Measurements from ENCODE around the gene FAM3B.
"Not testable (repeated sequence)": the region's sequence is repeated elsewhere in the genome, so short reads cannot be mapped to it uniquely, and the experiment has no call there.

The FAM3B gene

DNA sequence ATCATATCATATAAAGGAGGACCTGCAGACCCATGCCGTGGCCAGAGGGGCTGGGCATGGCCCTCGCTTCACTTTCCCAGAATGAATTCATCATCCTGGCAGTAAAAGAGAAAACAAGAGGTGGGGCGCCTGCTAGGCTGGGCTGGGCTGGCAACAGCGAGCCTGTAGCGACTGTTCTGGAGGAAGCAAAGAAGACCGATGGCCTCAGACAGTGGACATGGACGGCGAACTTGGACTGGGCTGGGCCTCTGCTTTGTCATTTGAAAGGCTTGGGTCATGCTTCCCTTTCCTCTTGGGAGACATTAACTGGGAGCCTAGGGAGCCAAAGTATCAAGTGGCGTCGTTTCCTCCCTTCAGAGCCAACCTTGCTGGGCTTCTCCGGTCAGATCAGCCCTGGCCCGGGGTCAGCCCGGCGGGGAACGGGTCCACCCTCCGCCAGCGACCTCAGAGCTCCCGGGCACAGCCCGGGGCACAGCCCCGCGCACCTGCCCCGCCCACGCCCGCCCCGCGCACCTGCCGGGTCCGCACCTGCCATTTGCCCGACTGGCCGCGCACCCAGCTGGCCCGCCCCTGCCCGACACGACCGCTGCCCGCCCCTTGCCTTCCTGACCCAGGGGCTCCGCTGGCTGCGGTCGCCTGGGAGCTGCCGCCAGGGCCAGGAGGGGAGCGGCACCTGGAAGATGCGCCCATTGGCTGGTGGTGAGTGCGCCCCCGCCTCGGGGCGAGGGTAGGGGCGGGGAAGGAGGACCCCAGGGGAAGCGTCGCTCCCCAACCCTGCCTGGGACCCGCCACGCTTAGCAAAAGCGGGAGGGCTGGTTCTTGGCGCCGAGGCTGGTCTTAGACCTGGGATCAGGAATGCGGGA is at the start of gene FAM3B:
TSS of gene FAM3B (plus strand) at position 602 of the 863 bp plus-strand sequence. CDS start at position 681, 79 bp downstream.
- FAIRE-seq, result no peak
- DNase-seq (ENCODE audit: insufficient read length, low spot score), result no peak

GRCh38 chr21:41267346-41267745 is 49.3 kb upstream of the FAM3B start:
- FAIRE-seq, result no peak
- DNase-seq (ENCODE audit: insufficient read length, low spot score), result no peak

GRCh38 chr21:41269535-41269934 is 47.1 kb upstream of the FAM3B start:
- no peak for DNase-seq (ENCODE audit: insufficient read length, low spot score)

DNA sequence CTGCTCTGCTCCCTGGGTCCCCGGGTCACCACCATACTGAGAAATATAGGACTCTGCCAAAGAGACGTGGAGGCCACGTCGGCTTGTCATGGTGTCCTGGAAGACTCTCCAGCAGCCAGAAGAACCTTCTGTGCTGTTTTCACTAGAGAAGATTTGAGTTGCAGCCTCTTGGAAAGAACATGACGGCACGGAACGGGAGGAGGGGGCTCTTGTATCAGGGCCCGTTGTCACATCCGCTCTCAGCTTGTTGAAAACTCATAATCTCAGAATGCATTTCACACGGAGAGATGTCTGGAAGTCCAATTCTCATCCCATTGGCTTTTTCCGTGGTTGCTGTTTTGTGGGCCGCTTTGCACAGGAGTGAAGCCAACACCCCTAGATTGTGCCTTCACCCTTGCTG is 39.4 kb upstream of the FAM3B start:
- DNase-seq (ENCODE audit: insufficient read length, low spot score) (no peak), FAIRE-seq (no peak)

More at GRCh38 chr21:41269535-41269934, 47.1 kb upstream of the FAM3B start:
- FAIRE-seq, result no peak

GRCh38 chr21:41277846-41278245 is 38.8 kb upstream of the FAM3B start:
- no peak for FAIRE-seq

GRCh38 chr21:41280115-41280919 is 36.3 kb upstream of the FAM3B start:
- DNase-seq (ENCODE audit: insufficient read length, low spot score) (no peak), FAIRE-seq (no peak)

More at GRCh38 chr21:41277846-41278245, 38.8 kb upstream of the FAM3B start:
- DNase-seq (ENCODE audit: insufficient read length, low spot score), result no peak

DNA sequence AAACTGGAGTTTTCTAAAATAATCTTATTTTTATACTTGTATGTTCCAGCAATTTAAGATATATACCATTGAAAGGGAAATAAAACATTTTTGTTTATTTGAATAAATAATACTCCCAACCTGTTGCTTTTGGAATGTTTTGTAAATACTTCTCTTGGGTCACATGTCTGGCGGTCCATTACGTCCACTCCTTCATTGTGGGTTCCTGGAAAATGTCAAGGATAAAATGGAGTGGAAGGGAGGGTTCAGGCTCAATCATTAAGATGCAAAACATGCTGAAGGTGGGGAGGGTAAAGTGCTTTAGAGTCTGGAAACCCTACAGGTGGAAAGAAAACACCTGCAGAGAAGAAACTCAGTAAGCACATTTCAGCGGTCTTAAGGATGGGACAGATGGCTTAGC is 34.2 kb upstream of the FAM3B start:
- DNase-seq (ENCODE audit: insufficient read length, low spot score) (no peak), FAIRE-seq (no peak)

DNA sequence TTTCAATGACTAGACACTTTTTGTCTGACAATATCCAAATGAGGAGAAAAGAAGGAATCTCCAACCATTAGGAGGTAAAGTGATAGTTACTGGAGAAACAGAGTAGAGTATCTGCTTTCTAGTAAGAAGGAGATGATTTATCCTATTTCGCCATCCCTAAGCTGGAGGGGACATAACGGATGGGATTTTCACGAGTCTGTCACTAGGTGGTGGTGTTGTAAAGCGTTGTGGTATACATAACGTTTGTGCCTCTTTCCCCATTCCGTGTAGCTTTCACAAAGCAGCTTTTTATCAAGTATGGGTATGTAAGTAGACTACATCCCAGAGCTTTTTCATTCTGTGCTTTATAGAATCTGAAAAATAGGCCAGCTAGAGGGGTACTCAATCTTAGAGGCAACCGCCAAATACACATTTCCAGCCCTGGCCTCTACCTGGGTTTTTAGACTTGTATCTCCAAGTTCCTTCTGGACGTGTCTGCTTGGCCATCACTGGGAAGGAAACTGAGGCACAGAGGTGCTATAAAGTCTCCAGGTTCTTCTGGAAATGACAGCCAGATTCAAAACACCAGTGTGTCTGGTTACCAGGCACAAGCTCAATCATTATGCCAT is 33.3 kb upstream of the FAM3B start:
- peak; percentile 63 for DNase-seq (ENCODE audit: insufficient read length, low spot score)
- peak; percentile 96 for FAIRE-seq

GRCh38 chr21:41289431-41289830 is 27.2 kb upstream of the FAM3B start:
- no peak for FAIRE-seq
- DNase-seq (ENCODE audit: insufficient read length, low spot score), result no peak

DNA sequence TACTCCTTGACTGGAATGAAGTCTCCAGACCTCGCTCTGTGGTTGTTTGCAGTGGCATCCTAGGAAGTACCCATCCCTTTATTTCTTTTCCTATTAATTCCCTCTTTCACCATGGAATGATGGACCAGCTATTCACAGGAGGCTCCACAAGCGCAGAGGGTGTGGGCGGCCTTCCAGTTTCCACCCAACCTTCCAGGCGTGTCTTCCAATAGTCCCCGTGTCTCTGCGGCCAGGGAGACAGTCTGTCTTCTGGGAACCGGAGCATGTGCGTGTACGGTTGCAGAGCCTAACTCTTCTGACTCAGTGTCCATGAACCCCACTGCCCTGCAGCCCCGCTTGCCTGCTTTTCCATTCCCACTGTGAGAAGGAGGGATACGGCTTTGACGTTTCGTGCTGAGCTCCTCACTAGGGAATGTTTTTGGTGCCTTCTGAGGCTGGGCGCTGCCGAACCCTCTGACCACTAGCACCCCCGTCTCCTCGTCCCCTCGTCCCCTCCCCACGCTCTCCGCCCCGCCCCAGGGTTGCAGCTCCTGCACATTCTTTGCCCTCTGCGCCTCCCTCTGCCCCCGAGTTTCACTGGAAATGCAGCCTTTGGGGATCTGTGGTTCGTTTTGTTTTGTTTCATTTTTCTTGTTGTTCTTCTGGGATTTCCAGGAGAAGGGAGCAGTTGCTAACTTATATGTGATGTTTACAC is 26.3 kb upstream of the FAM3B start:
- no peak for DNase-seq (ENCODE audit: insufficient read length, low spot score)
- no peak for FAIRE-seq

- DNase-seq (ENCODE audit: insufficient read length, low spot score) (no peak), FAIRE-seq (no peak)
These were observed 21.9 kb upstream of the FAM3B start for GRCh38 chr21:41294548-41295231.

GRCh38 chr21:41295721-41296254 is 20.8 kb upstream of the FAM3B start:
- FAIRE-seq, result no peak
- DNase-seq (ENCODE audit: insufficient read length, low spot score), result no peak

DNA sequence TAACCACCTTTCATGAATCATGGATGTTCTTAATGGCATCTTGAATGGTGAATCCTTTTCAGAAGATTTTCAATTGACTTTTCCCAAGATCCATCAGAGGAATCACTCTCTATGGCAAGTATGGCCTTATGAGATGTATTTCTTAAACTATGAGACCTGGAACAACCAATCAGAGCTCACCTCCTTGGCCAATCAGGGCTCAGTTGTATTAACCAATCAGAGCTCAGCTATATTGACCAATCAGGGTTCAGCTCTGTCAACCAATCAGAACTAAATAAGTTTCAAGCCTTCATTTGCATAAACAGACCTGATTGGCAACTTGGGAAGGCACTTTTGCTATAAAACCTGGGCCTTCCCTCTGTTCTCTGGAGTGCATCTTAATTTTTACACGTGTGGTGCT is 13.6 kb upstream of the FAM3B start:
- DNase-seq (ENCODE audit: insufficient read length, low spot score), result no peak
- no peak for FAIRE-seq

DNA sequence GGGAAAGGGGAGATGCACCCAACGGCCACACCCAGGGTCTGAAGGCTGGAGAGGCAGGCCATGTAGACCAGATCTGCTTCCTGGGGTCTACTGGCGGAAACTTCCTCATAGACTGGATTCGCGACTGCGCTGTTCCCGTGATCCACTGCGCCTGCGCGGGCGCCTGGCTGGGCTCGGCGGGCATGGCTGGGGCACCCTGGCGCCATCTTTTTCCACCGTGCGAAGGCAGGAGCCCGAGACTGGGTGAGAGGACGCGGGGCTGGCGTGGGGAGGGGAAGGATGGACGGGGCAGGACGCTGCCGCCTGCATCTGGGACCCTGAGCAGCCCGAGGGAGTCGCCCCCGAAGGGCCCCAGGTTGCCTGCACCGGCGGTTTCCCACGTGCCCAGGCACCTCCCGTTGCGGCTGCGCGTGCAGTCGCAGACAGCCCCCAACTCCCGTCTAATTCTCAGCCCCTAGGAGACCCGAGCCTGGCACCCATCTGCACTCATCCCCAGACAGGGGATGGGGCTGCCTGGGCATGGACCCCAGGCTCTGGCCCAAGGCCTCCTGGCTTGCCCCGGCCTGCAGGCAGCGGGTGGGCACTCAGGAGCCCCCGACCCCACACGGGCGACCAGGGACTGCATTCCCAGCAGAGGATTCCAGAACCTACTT is 12.4 kb upstream of the FAM3B start:
- DNase-seq (ENCODE audit: insufficient read length, low spot score), result no peak
- FAIRE-seq, result no peak

DNA sequence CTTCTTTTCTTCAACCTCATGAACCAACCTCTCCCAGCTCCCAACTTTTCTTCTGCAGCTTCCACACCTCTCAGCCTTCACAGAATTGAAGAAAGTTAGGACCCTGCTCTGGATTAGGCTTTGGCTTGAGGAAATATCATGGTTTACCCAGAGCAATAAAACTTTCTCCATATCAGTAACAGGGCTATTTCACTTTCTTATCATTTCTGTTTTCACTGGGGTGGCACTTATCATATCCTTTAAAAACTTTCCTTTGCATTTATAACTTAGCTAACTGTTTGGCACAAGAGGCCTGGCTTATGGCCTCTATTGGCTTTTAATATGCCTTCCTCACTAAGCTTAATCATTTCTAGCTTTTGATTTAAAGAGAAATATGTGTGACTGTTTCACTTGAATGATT is 9.4 kb upstream of the FAM3B start:
- DNase-seq (ENCODE audit: insufficient read length, low spot score) (no peak), FAIRE-seq (no peak)

- not testable (repeated sequence) for FAIRE-seq; DNase-seq (ENCODE audit: insufficient read length, low spot score)
These were observed 3.1 kb upstream of the FAM3B start for GRCh38 chr21:41313285-41314164.

- DNase-seq (ENCODE audit: insufficient read length, low spot score) (no peak), FAIRE-seq (no peak)
These were observed 875 bp upstream of the FAM3B start for GRCh38 chr21:41315726-41316125.

- FAIRE-seq (no peak), DNase-seq (ENCODE audit: insufficient read length, low spot score) (no peak)
These were observed 427 bp downstream of the FAM3B start for GRCh38 chr21:41317063-41317392.

DNA sequence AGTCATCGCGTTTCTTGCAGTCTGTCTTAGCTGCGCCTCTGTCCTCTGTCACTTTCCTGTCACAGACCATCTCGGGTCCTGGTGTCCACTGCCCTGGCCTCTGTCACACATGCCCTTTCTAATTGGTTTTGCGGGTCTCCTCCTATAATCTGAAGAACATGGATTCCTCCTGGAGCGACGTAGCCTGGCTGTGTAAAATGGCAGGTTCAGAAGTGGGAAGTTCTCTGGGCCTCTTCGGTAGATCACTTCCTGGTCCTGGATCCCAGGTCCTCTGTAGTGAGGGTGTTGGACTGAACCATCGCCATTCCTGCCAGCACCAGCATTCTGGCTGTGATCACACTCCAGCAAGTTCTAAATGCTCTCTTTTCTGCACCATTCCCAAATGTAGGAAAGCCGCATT is 857 bp downstream of the FAM3B start:
- no peak for DNase-seq (ENCODE audit: insufficient read length, low spot score)
- FAIRE-seq, result no peak

Measured in GM19239 (cell line).